Spleen (tissue), 7 donors: Measurements from ENCODE around the gene PDE6A.

Experiments used
- CTCF ChIP-seq, 11 experiments: fragments of 200-600 bp in 7 of 11; fragments of 450-650 bp in 4 of 11; sonication (generic) in 4 of 11; IDR thresholded peaks in 8 of 11; conservative IDR thresholded peaks in 3 of 11; 1 replicate in 7 of 11; 2 replicates in 4 of 11; pipeline versions ENCODE4 v1.4.0 to v1.8.0; 2016 to 2021; ENCODE audit warnings: antibody characterized with exemption in 11 of 11, inconsistent platforms in 4 of 11, mild to moderate bottlenecking in 1 of 11
- POLR2A ChIP-seq, 3 donors: fragments of 450-650 bp; IDR thresholded peaks; one replicate each; pipeline ENCODE4 v1.5.1; 2017; ENCODE audit warnings: antibody characterized with exemption in 3 of 3, mild to moderate bottlenecking in 1 of 3
- POLR2AphosphoS5 ChIP-seq, 3 donors: sonication (generic); formaldehyde crosslinking; IDR thresholded peaks; one replicate each; pipeline ENCODE4 v1.5.1; 2017; ENCODE audit warnings: antibody characterized with exemption in 3 of 3
- donor health status: DM: no; HTN: no; CAD: no; lungs with moderate emphysema.
- donor health status: DM: no; HTN: no; CAD: no.
- donor health status: DM: no; HTN: no; CAD: no.

GRCh38 chr5:149824846-149825245, 119.7 kb downstream of the PDE6A start:
- TF ChIP-seq CTCF (IDR thresholded peaks at IDR 0.05 in 8 of 11, conservative IDR thresholded peaks at IDR 0.05 in 3 of 11) (no peak), POLR2AphosphoS5 (IDR thresholded peaks at IDR 0.05) (no peak), POLR2A (IDR thresholded peaks at IDR 0.05) (no peak)
